Bone marrow (tissue), 2 donors: ENCODE results near the gene ELMO1.

Experiments used
- DNase-seq, 2 donors: peaks; one replicate each; lab custom pipeline; 2025; lab: John Stamatoyannopoulos, UW

Gene ELMO1

GRCh38 chr7:37368540-37368939 lies 80.1 kb downstream of the ELMO1 start:
- DNase-seq = no peak

- DNase-seq = no peak
Observed at GRCh38 chr7:37367010-37367409, 81.7 kb downstream of the ELMO1 start.

- DNase-seq = no peak
Observed at GRCh38 chr7:37366445-37366844, 82.2 kb downstream of the ELMO1 start.

GRCh38 chr7:37365405-37365804 lies 83.3 kb downstream of the ELMO1 start:
- peak in 1 of 2 donors; percentile 56 for DNase-seq

GRCh38 chr7:37364856-37365255 lies 83.8 kb downstream of the ELMO1 start:
- DNase-seq = no peak

GRCh38 chr7:37363536-37364491 lies 84.8 kb downstream of the ELMO1 start:
- no peak for DNase-seq

GRCh38 chr7:37362802-37363201 lies 85.9 kb downstream of the ELMO1 start:
- no peak for DNase-seq

GRCh38 chr7:37360484-37360883 lies 88.2 kb downstream of the ELMO1 start:
- DNase-seq = no peak

GRCh38 chr7:37359662-37360444 lies 88.8 kb downstream of the ELMO1 start:
- no peak for DNase-seq

- no peak for DNase-seq
Observed at GRCh38 chr7:37359180-37359579, 89.5 kb downstream of the ELMO1 start.

GRCh38 chr7:37357637-37357996 lies 91.0 kb downstream of the ELMO1 start:
- DNase-seq = no peak

- no peak for DNase-seq
Observed at GRCh38 chr7:37356911-37357636, 91.6 kb downstream of the ELMO1 start.

GRCh38 chr7:37354656-37355131 lies 94.0 kb downstream of the ELMO1 start:
- peak in 1 of 2 donors; percentile 98 for DNase-seq

GRCh38 chr7:37353949-37354655 lies 94.6 kb downstream of the ELMO1 start:
- no peak for DNase-seq

GRCh38 chr7:37352974-37353948 lies 95.4 kb downstream of the ELMO1 start:
- peak in 1 of 2 donors; percentile 62 for DNase-seq

- DNase-seq = no peak
Observed at GRCh38 chr7:37352251-37352880, 96.3 kb downstream of the ELMO1 start.

GRCh38 chr7:37351716-37352115 lies 96.9 kb downstream of the ELMO1 start:
- DNase-seq = no peak

- DNase-seq = peak in 1 of 2 donors; percentile 24
Observed at GRCh38 chr7:37349979-37350590, 98.6 kb downstream of the ELMO1 start.

- no peak for DNase-seq
Observed at GRCh38 chr7:37348982-37349381, 99.7 kb downstream of the ELMO1 start.
